Mammary epithelial cell (primary cell): ENCODE results near the gene FOXD2.

ENCODE experiments used
- EZH2 ChIP-seq: IDR thresholded peaks from 2 replicates; pipeline ENCODE4 v1.6.1; 2012; ENCODE audit warnings: low read length, inconsistent platforms, borderline replicate concordance
- TF ChIP-seq, protein P1 (sequence below), 2 donors: IDR thresholded peaks in 1 of 2; conservative IDR thresholded peaks in 1 of 2; 2 replicates each; pipeline ENCODE4 v1.5.1; 2011 to 2012; ENCODE audit warnings: inconsistent platforms in 2 of 2, low read length in 2 of 2, mild to moderate bottlenecking in 2 of 2, control low read depth in 1 of 2, low read depth in 1 of 2; ENCODE audit not compliant: insufficient read depth in 1 of 2; ENCODE audit errors: extremely low read depth in 1 of 2

DNA sequence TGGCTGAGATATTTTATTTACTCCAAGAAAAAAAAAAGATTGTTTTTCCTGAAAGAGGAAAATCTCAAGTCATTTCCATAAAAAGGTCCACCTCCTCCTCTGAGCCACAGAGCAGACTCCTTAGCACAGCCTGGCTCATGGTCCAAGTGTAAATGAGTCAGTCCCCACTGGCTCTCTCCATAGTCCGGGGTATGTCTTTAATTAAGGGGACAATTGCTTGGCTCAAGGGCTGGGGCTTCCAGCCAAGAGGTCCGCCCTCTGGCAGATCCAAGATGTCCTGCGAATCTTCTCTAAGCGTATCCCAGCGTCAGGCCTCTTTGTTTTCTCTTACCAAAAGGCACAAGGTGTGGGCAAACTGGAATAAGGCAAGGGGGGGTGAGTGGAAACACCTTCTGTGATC, 33.3 kb downstream of the FOXD2 start:
- TF ChIP-seq, protein P1, sequence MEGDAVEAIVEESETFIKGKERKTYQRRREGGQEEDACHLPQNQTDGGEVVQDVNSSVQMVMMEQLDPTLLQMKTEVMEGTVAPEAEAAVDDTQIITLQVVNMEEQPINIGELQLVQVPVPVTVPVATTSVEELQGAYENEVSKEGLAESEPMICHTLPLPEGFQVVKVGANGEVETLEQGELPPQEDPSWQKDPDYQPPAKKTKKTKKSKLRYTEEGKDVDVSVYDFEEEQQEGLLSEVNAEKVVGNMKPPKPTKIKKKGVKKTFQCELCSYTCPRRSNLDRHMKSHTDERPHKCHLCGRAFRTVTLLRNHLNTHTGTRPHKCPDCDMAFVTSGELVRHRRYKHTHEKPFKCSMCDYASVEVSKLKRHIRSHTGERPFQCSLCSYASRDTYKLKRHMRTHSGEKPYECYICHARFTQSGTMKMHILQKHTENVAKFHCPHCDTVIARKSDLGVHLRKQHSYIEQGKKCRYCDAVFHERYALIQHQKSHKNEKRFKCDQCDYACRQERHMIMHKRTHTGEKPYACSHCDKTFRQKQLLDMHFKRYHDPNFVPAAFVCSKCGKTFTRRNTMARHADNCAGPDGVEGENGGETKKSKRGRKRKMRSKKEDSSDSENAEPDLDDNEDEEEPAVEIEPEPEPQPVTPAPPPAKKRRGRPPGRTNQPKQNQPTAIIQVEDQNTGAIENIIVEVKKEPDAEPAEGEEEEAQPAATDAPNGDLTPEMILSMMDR (conservative IDR thresholded peaks at IDR 0.05 in 1 of 2, IDR thresholded peaks at IDR 0.05 in 1 of 2; ENCODE audit: extremely low read depth in 1 of 2, insufficient read depth in 1 of 2, low read depth in 1 of 2, low read length in 2 of 2) = no peak
- TF ChIP-seq EZH2 = no peak
